KMS-11 (cell line): ENCODE results near the gene MYO15A.

Experiments
- H2AFZ ChIP-seq: fragments of 200-600 bp; sonication (generic); 2 replicates; pipeline ENCODE4 v1.6.1; 2016; ENCODE audit warnings: antibody characterized with exemption, mixed run types, low read depth
- H3K27ac ChIP-seq: fragments of 200-600 bp; sonication (generic); 2 replicates; pipeline ENCODE4 v1.6.1; 2016; ENCODE audit warnings: mild to moderate bottlenecking, mixed run types
- H3K27me3 ChIP-seq: fragments of 200-600 bp; sonication (generic); 2 replicates; pipeline ENCODE4 v1.6.1; 2017; ENCODE audit warnings: mild to moderate bottlenecking, low read depth, mixed run types, moderate library complexity; ENCODE audit not compliant: insufficient read depth
- H3K36me3 ChIP-seq: fragments of 200-600 bp; sonication (generic); 2 replicates; pipeline ENCODE4 v1.6.1; 2017; ENCODE audit warnings: mild to moderate bottlenecking, mixed run types; ENCODE audit not compliant: insufficient read depth
- H3K4me1 ChIP-seq: fragments of 200-600 bp; sonication (generic); 2 replicates; pipeline ENCODE4 v1.6.1; 2016; ENCODE audit warnings: mild to moderate bottlenecking, low read depth, mixed run types; ENCODE audit not compliant: poor library complexity, severe bottlenecking
- H3K4me2 ChIP-seq: fragments of 200-600 bp; sonication (generic); 2 replicates; pipeline ENCODE4 v1.7.0; 2016; ENCODE audit warnings: mild to moderate bottlenecking, mixed run types
- H3K4me3 ChIP-seq: fragments of 200-600 bp; sonication (generic); IDR thresholded peaks from 2 replicates; pipeline ENCODE4 v1.6.1; 2017; ENCODE audit warnings: low read depth, low read length, mixed read lengths; ENCODE audit not compliant: insufficient read depth
- H3K79me2 ChIP-seq: fragments of 200-600 bp; sonication (generic); 2 replicates; pipeline ENCODE4 v1.6.1; 2016; ENCODE audit warnings: low read depth, mixed run types; ENCODE audit not compliant: insufficient read depth
- H3K9ac ChIP-seq: fragments of 200-600 bp; sonication (generic); 2 replicates; pipeline ENCODE4 v1.6.1; 2016; ENCODE audit warnings: mild to moderate bottlenecking, mixed run types
- H4K20me1 ChIP-seq: fragments of 200-600 bp; sonication (generic); 2 replicates; pipeline ENCODE4 v1.6.1; 2016; ENCODE audit warnings: mild to moderate bottlenecking, mixed run types; ENCODE audit not compliant: insufficient read depth
- CTCF ChIP-seq: fragments of 200-600 bp; sonication (generic); conservative IDR thresholded peaks from 2 replicates; pipeline ENCODE4 v1.6.1; 2017; ENCODE audit warnings: low read depth, mild to moderate bottlenecking, antibody characterized with exemption, low read length, moderate library complexity, mixed read lengths

MYO15A gene

GRCh38 chr17:18182978-18183333 is 74.4 kb downstream of the MYO15A start:
- Histone ChIP-seq H3K27ac (peak overlapping the region; percentile 97), H3K4me1 (peaks cover 37% of the 10 kb centered on the region)

GRCh38 chr17:18183334-18184142 is 75.0 kb downstream of the MYO15A start, which contains the start of gene ALKBH5:
Gene ALKBH5 (plus strand): TSS chr17:18183828. CDS start chr17:18184244, 416 bp downstream.
- Histone ChIP-seq H3K4me1 (peaks cover 40% of the 10 kb centered on the region), H3K27ac (peak within 1 kb of the TSS; percentile 97), H3K27me3 (no peaks in the 10 kb centered on the region), H3K36me3 (no peaks in the 10 kb centered on the region), H4K20me1 (no peaks in the 10 kb centered on the region; the same call in 1 of the 2 replicates), H3K79me2 (peaks cover 40% of the 10 kb centered on the region), H3K4me3 (no peak within 1 kb of the TSS), H3K9ac (peak within 1 kb of the TSS; percentile 89), H2AFZ (peak within 1 kb of the TSS; percentile 75), H3K4me2 (peak within 1 kb of the TSS; percentile 92)
- no peak for TF ChIP-seq CTCF

More at GRCh38 chr17:18182978-18183333, 74.4 kb downstream of the MYO15A start:
- peak overlapping the region; percentile 89 for H3K9ac ChIP-seq
- no peak for TF ChIP-seq CTCF
- H3K4me2 ChIP-seq: peak overlapping the region; percentile 68
- no peaks in the 10 kb centered on the region for H3K27me3 ChIP-seq
- no peaks in the 10 kb centered on the region for H3K36me3 ChIP-seq
- no peak overlapping the region for H3K4me3 ChIP-seq
- peak overlapping the region; percentile 75 for H2AFZ ChIP-seq
- no peaks in the 10 kb centered on the region; the same call in 1 of the 2 replicates for H4K20me1 ChIP-seq
- peaks cover 34% of the 10 kb centered on the region for H3K79me2 ChIP-seq

- peak overlapping the region; percentile 75; the same call in 1 of the 2 replicates for H2AFZ ChIP-seq
- H3K27ac ChIP-seq: peak overlapping the region; percentile 97; the same call in 1 of the 2 replicates
- H3K4me3 ChIP-seq: no peak overlapping the region
- peaks cover 40% of the 10 kb centered on the region for H3K4me1 ChIP-seq
- H3K79me2 ChIP-seq: peaks cover 47% of the 10 kb centered on the region
- TF ChIP-seq CTCF: no peak
- H3K9ac ChIP-seq: peak overlapping the region; percentile 89; the same call in 1 of the 2 replicates
- H3K36me3 ChIP-seq: no peaks in the 10 kb centered on the region
- H3K27me3 ChIP-seq: no peaks in the 10 kb centered on the region
- H3K4me2 ChIP-seq: peak overlapping the region; percentile 92; the same call in 1 of the 2 replicates
- no peaks in the 10 kb centered on the region; the same call in 1 of the 2 replicates for H4K20me1 ChIP-seq
Observed at GRCh38 chr17:18184143-18185031, 75.8 kb downstream of the MYO15A start.

- peaks cover 54% of the 10 kb centered on the region for H3K79me2 ChIP-seq
- no peak overlapping the region for H2AFZ ChIP-seq
- H4K20me1 ChIP-seq: no peaks in the 10 kb centered on the region; the same call in 1 of the 2 replicates
- peak overlapping the region; percentile 89; the same call in 1 of the 2 replicates for H3K9ac ChIP-seq
- no peak overlapping the region for H3K27ac ChIP-seq
- H3K27me3 ChIP-seq: no peaks in the 10 kb centered on the region
- H3K36me3 ChIP-seq: no peaks in the 10 kb centered on the region
- peaks cover 40% of the 10 kb centered on the region for H3K4me1 ChIP-seq
- H3K4me3 ChIP-seq: no peak overlapping the region
- no peak for TF ChIP-seq CTCF
- peak overlapping the region; percentile 92 for H3K4me2 ChIP-seq
Observed at GRCh38 chr17:18185391-18185790, 76.8 kb downstream of the MYO15A start.
